IMR-90 (cell line): ENCODE results near the gene TRPM3. TPM values are rescaled to one million over a fixed set of nuclear protein-coding genes. Genes with fewer than 3 reads are reported as not detected.

Source experiments
- ATAC-seq: fragments of 200-7000 bp; cut with Tn5 transposase; 2 replicates; pipeline ENCODE4 v1.9.1; 2020; ENCODE audit warnings: low read depth, mild to moderate bottlenecking, moderate library complexity
- BruUV-seq: library from RNA; stranded (reverse); fragments of 400-500 nt; replicated peaks from 2 replicates; lab custom pipeline; 2021; lab: Mats Ljungman, UMichigan
- CTCF ChIA-PET: fragments of 300-600 bp; formaldehyde crosslinking; extraction: SDS; loops from one replicate; lab custom pipeline; 2021; ENCODE audit warnings: antibody characterized with exemption; lab: Yijun Ruan, JAX
- POLR2A ChIA-PET: fragments of 300-600 bp; sonication (Branson Sonifier 250); formaldehyde crosslinking; loops from one replicate; lab custom pipeline; 2022; ENCODE audit warnings: antibody characterized with exemption; ENCODE audit not compliant: unreplicated experiment; lab: Charles Lee
- DNase-seq: peaks from one replicate; pipeline ENCODE4 v3.0.0; 2013
- H2AFZ ChIP-seq: replicated peaks from 2 replicates; pipeline ENCODE3; 2013; ENCODE audit warnings: low read length, mild to moderate bottlenecking; ENCODE audit not compliant: poor library complexity
- H2AK5ac ChIP-seq: 2 replicates; pipeline ENCODE4 v1.6.1; 2013; ENCODE audit warnings: low read depth, low read length, inconsistent platforms
- H2AK9ac ChIP-seq: replicated peaks from 2 replicates; pipeline ENCODE3; 2013; ENCODE audit warnings: mild to moderate bottlenecking, low read depth, low read length, moderate library complexity; ENCODE audit not compliant: poor library complexity
- H2BK120ac ChIP-seq: 2 replicates; pipeline ENCODE4 v1.6.1; 2013; ENCODE audit warnings: low read depth, low read length, inconsistent platforms
- H2BK15ac ChIP-seq: 3 replicates; pipeline ENCODE4 v1.6.1; 2013; ENCODE audit warnings: low read depth, low read length, inconsistent platforms
- H2BK20ac ChIP-seq: 2 replicates; pipeline ENCODE4 v1.6.1; 2013; ENCODE audit warnings: low read depth, mild to moderate bottlenecking, inconsistent platforms, low read length, moderate library complexity
- H2BK5ac ChIP-seq: 2 replicates; pipeline ENCODE4 v1.6.1; 2013; ENCODE audit warnings: mild to moderate bottlenecking, low read depth, low read length, inconsistent platforms; ENCODE audit not compliant: poor library complexity, severe bottlenecking
- H3K14ac ChIP-seq: replicated peaks from 2 replicates; pipeline ENCODE4 v1.6.1; 2013; ENCODE audit warnings: low read depth, low read length, inconsistent platforms
- H3K18ac ChIP-seq: 2 replicates; pipeline ENCODE4 v1.6.1; 2013; ENCODE audit warnings: low read depth, low read length, control low read depth
- H3K23ac ChIP-seq: 2 replicates; pipeline ENCODE4 v1.6.1; 2013; ENCODE audit warnings: low read depth, low read length, inconsistent platforms
- H3K27ac ChIP-seq: 2 replicates; pipeline ENCODE4 v1.5.1; 2013; ENCODE audit warnings: mild to moderate bottlenecking, control low read depth, low read length; ENCODE audit not compliant: insufficient read depth
- H3K27me3 ChIP-seq: 2 replicates; pipeline ENCODE4 v1.6.1; 2013; ENCODE audit warnings: low read length; ENCODE audit not compliant: control insufficient read depth, insufficient read depth
- H3K36me3 ChIP-seq: 2 replicates; pipeline ENCODE4 v1.6.1; 2013; ENCODE audit warnings: low read length, mixed read lengths; ENCODE audit not compliant: control insufficient read depth, insufficient read depth
- H3K4ac ChIP-seq: 2 replicates; pipeline ENCODE4 v1.6.1; 2013; ENCODE audit warnings: low read depth, low read length, inconsistent platforms
- H3K4me1 ChIP-seq: 2 replicates; pipeline ENCODE4 v1.6.1; 2013; ENCODE audit warnings: low read length, mixed read lengths; ENCODE audit not compliant: control insufficient read depth, insufficient read depth
- H3K4me2 ChIP-seq: 2 replicates; pipeline ENCODE4 v1.6.1; 2013; ENCODE audit warnings: low read depth, mild to moderate bottlenecking, control low read depth, low read length, moderate library complexity
- H3K4me3 ChIP-seq: 2 replicates; pipeline ENCODE4 v1.5.1; 2013; ENCODE audit warnings: low read depth, mild to moderate bottlenecking, control low read depth, low read length, moderate library complexity; ENCODE audit not compliant: insufficient read depth
- H3K56ac ChIP-seq: 2 replicates; pipeline ENCODE4 v1.6.1; 2013; ENCODE audit warnings: low read length, inconsistent platforms; ENCODE audit not compliant: insufficient read depth; ENCODE audit errors: extremely low read depth
- H3K79me1 ChIP-seq, 2 experiments: 2 replicates each; pipeline ENCODE4 v1.6.1; 2013; ENCODE audit warnings: low read length in 2 of 2, inconsistent platforms in 1 of 2, low read depth in 1 of 2
- H3K9ac ChIP-seq: 2 replicates; pipeline ENCODE4 v1.6.1; 2013; ENCODE audit warnings: low read depth, low read length, control low read depth
- H3K9me1 ChIP-seq: 2 replicates; pipeline ENCODE4 v1.6.1; 2013; ENCODE audit warnings: low read length, inconsistent platforms; ENCODE audit not compliant: insufficient read depth
- H3K9me3 ChIP-seq: 2 replicates; pipeline ENCODE4 v1.6.1; 2013; ENCODE audit warnings: low read length; ENCODE audit not compliant: control insufficient read depth, insufficient read depth
- H4K20me1 ChIP-seq: 2 replicates; pipeline ENCODE4 v1.6.1; 2013; ENCODE audit warnings: low read length, inconsistent platforms; ENCODE audit not compliant: insufficient read depth
- H4K5ac ChIP-seq: 2 replicates; pipeline ENCODE4 v1.6.1; 2013; ENCODE audit warnings: mild to moderate bottlenecking, low read depth, low read length, control low read depth
- H4K8ac ChIP-seq, 2 experiments: 2 replicates each; pipeline ENCODE4 v1.6.1; 2013; ENCODE audit warnings: low read depth in 2 of 2, low read length in 2 of 2, control low read depth in 1 of 2, inconsistent platforms in 1 of 2
- H4K91ac ChIP-seq: 2 replicates; pipeline ENCODE4 v1.6.1; 2013; ENCODE audit warnings: low read depth, low read length, inconsistent platforms; ENCODE audit not compliant: insufficient read depth
- BHLHE40 ChIP-seq: fragments of 150-350 bp; IDR thresholded peaks from 2 replicates; pipeline ENCODE4 v1.6.1; 2016; ENCODE audit warnings: mild to moderate bottlenecking, low read depth, low read length
- CEBPB ChIP-seq: IDR thresholded peaks from 2 replicates; pipeline ENCODE4 v1.6.1; 2012; ENCODE audit warnings: low read depth, low read length, improper control_type of control experiment
- CHD1 ChIP-seq: IDR thresholded peaks from 2 replicates; pipeline ENCODE4 v1.6.1; 2012; ENCODE audit warnings: low read depth, low read length, improper control_type of control experiment
- CTCF ChIP-seq: conservative IDR thresholded peaks from 2 replicates; pipeline ENCODE4 v1.5.1; 2012; ENCODE audit warnings: mild to moderate bottlenecking, low read depth, low read length, improper control_type of control experiment
- ELK1 ChIP-seq: fragments of 150-350 bp; IDR thresholded peaks from 2 replicates; pipeline ENCODE4 v1.6.1; 2016; ENCODE audit warnings: low read depth, mild to moderate bottlenecking, low read length, moderate library complexity, borderline replicate concordance
- FOS ChIP-seq: fragments of 150-350 bp; IDR thresholded peaks from 2 replicates; pipeline ENCODE4 v1.6.1; 2016; ENCODE audit warnings: low read depth, low read length
- MAFK ChIP-seq: IDR thresholded peaks from 2 replicates; pipeline ENCODE4 v1.6.1; 2012; ENCODE audit warnings: low read depth, low read length, improper control_type of control experiment
- MAZ ChIP-seq: IDR thresholded peaks from 2 replicates; pipeline ENCODE4 v1.6.1; 2012; ENCODE audit warnings: low read depth, mild to moderate bottlenecking, low read length, improper control_type of control experiment, moderate library complexity, borderline replicate concordance
- MXI1 ChIP-seq: IDR thresholded peaks from 2 replicates; pipeline ENCODE4 v1.6.1; 2012; ENCODE audit warnings: low read depth, mild to moderate bottlenecking, low read length, moderate library complexity, borderline replicate concordance
- NFE2L2 ChIP-seq: fragments of 150-350 bp; IDR thresholded peaks from 2 replicates; pipeline ENCODE4 v1.6.1; 2016; ENCODE audit warnings: low read depth, mild to moderate bottlenecking, low read length
- POLR2A ChIP-seq: IDR thresholded peaks from 2 replicates; pipeline ENCODE4 v1.6.1; 2012; ENCODE audit warnings: mild to moderate bottlenecking, low read depth, low read length
- RAD21 ChIP-seq: IDR thresholded peaks from 2 replicates; pipeline ENCODE4 v1.6.1; 2012; ENCODE audit warnings: low read length, improper control_type of control experiment
- RCOR1 ChIP-seq: IDR thresholded peaks from 2 replicates; pipeline ENCODE4 v1.6.1; 2012; ENCODE audit warnings: mild to moderate bottlenecking, low read length, improper control_type of control experiment; ENCODE audit not compliant: insufficient replicate concordance
- RFX5 ChIP-seq: IDR thresholded peaks from 2 replicates; pipeline ENCODE4 v1.8.0; 2012; ENCODE audit warnings: low read depth, mild to moderate bottlenecking, low read length, moderate library complexity
- SMC3 ChIP-seq: fragments of 150-350 bp; IDR thresholded peaks from 2 replicates; pipeline ENCODE4 v1.6.1; 2016; ENCODE audit warnings: low read depth, mild to moderate bottlenecking, antibody characterized with exemption, low read length, moderate library complexity
- WGBS, 2 experiments: methylation state at CpG; one replicate each; pipeline versions ENCODE4 v1.1.5 to v1.1.7; 2013; ENCODE audit warnings: missing lambda C conversion rate in 2 of 2; ENCODE audit not compliant: insufficient read length in 1 of 2; ENCODE audit errors: extremely low coverage in 2 of 2; 5-methylcytosine and 5-hydroxymethylcytosine counted together
- dilution Hi-C: fragments of 300-500 bp; cut with HindIII; formaldehyde crosslinking; loops from one replicate; pipeline ENCODE4 v1.14.3; 2018; ENCODE audit warnings: low sequenced_read_pairs; ENCODE audit not compliant: unreplicated experiment
- in situ Hi-C: fragments of 300-500 bp; cut with MboI; formaldehyde crosslinking; loops from 3 replicates; pipeline ENCODE4 v1.14.3; 2019; ENCODE audit warnings: low sequenced_read_pairs, inconsistent platforms, mixed read lengths
- intact Hi-C: fragments of 100-400 bp; cut with micrococcal nuclease; formaldehyde crosslinking; loops from 2 replicates; pipeline ENCODE4 v1.10.0; 2022
- polyA plus RNA-seq, 3 experiments: library from polyadenylated mRNA; depleted of rRNA; stranded (reverse); fragments of >200 nt; gene quantifications; 2 replicates each; pipeline ENCODE4 v1.2.3, GENCODE V29; 2012; ENCODE audit warnings: low replicate concordance in 1 of 3
- total RNA-seq: library from RNA; depleted of rRNA; stranded (reverse); fragments of >200 nt; gene quantifications from 2 replicates; pipeline ENCODE4 v1.2.3, GENCODE V29; 2012

The TRPM3 gene
- total and polyA plus RNA-seq, 2 of the 4 experiments (the other 2 are of a cell fraction) = not detected

- Histone ChIP-seq H2BK15ac (peak overlapping the region; percentile 22; the same call in 1 of the 3 replicates), H3K9ac (no peak overlapping the region), H2BK120ac (peak overlapping the region; percentile 43), H3K27me3 (peaks cover 2% of the 10 kb centered on the region; the same call in 1 of the 2 replicates), H3K27ac (no peak overlapping the region), H3K4me2 (peak overlapping the region; percentile 20), H3K9me3 (no peaks in the 10 kb centered on the region), H2AFZ (no peak overlapping the region), H4K5ac (peak overlapping the region; percentile 7), H4K8ac (no peak overlapping the region), H3K79me1 (no peaks in the 10 kb centered on the region), H2BK20ac (peak overlapping the region; percentile 66; the same call in 1 of the 2 replicates), H3K9me1 (peaks cover 6% of the 10 kb centered on the region), H4K20me1 (no peaks in the 10 kb centered on the region), H2BK5ac (peak overlapping the region; percentile 33), H3K4me3 (no peak overlapping the region), H4K91ac (peak overlapping the region; percentile 42; the same call in 1 of the 2 replicates), H3K23ac (no peak overlapping the region), H2AK9ac (no peak overlapping the region), H3K4ac (peak overlapping the region; percentile 52), H3K18ac (peak overlapping the region; percentile 50; the same call in 1 of the 2 replicates), H3K36me3 (no peaks in the 10 kb centered on the region), H3K14ac (peak overlapping the region; percentile 71; the same call in 1 of the 2 replicates), H3K56ac (no peak overlapping the region), H2AK5ac (0 out of 2 replicates have a peak overlapping the region, but pooled peaks have one; percentile 18), H3K4me1 (peaks cover 11% of the 10 kb centered on the region)
- intact Hi-C loops = no loop called here
- ChIA-PET CTCF (no interaction called here), POLR2A (interaction anchor here (0.5 kb wide), 1 partner anchor 125 kb away, joined by 3 read pairs; no protein-coding TSS in a partner anchor)
- BruUV-seq = no TSS peak
- DNase-seq = no peak
- in situ Hi-C loops = loop anchor here (25.0 kb wide), 1 partner anchor 651 kb away; no protein-coding TSS in a partner anchor
- ATAC-seq = peak; percentile 58
- TF ChIP-seq SMC3 (no peak), FOS (no peak), MAFK (no peak), CHD1 (no peak), POLR2A (no peak), BHLHE40 (no peak), CEBPB (no peak), MAZ (no peak), RFX5 (no peak), ELK1 (no peak), NFE2L2 (no peak), CTCF (no peak), MXI1 (no peak), RCOR1 (no peak), RAD21 (no peak)
- dilution Hi-C loops = no loop called here
- WGBS, 2 experiments = no CpG with 5 or more reads among the region's 4 CpGs
Measured at GRCh38 chr9:70613024-70613768, 508.2 kb downstream of the TRPM3 start.
